ENCODE results near the gene SDF2L1.
"Not testable (repeated sequence)": the region's sequence is repeated elsewhere in the genome, so short reads cannot be mapped to it uniquely, and the experiment has no call there.

The SDF2L1 gene

GRCh38 chr22:21641789-21642583 lies at the start of gene SDF2L1:
Gene SDF2L1 (plus strand): TSS chr22:21642302. CDS start chr22:21642337, 35 bp downstream.
- DNase-seq, result peak; percentile 98 to 99

DNA sequence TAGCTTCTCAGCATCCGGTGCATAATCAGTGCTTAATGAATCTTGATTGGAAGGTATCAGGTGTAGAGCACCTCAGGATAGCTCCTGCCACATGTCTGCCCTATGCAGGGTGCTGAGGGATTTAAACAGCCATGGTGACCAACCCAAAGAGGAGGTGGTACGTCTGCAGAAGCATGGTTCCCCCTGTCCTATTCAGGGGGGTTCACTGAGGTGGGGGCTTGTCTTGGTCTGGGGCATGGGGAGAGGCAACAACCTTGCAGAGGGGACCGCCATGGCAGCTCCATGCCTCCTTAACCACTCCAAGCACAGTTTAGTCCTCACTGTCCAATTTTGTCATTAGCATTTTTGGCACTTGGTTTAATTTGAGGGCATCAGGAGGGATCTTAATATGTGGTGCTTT lies 49.7 kb upstream of the SDF2L1 start:
- DNase-seq, result no peak

DNA sequence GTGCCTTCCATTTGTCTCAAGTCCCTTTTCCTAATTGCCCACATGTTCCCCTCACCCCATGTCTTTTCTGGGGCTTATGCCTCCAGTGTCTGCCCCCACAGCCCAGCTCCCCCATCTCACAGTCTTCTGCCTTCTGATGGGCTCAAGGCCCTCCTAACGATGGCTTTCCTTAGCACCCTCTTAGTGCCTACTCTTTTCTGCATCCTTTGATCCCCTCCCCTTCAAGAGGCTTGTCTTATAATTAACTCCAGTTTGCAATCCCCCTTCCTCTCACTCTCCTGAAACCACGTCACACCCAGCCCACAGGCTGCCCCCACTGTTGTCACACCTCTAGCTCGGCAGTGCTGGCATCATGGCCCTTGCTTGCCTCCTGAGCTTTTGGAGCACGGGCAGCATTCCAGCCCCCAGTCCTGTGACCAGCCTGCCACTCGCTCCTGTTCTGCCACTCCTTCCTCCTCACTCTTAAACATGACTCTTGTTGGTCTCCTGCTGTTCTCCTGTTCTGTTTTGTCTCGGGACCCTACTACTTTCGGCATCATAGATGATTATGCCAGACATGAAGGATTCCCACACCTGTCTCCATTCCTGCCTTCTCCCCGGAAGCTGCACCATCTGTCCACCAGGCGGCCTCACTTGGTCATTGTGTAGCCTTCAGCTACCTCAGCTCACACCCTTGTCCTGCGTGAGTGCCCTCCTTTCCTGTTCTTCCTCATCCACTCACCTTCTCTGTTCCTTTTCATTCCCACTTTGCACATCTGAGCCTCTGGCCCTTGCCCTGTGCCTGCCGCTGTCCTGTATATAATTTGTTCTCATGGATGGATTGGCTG lies 48.5 kb upstream of the SDF2L1 start:
- DNase-seq, result no peak

- no peak for DNase-seq
Measured at GRCh38 chr22:21594865-21595452, 47.1 kb upstream of the SDF2L1 start.

GRCh38 chr22:21596356-21597135 lies 45.6 kb upstream of the SDF2L1 start:
- not testable (repeated sequence) for DNase-seq

DNA sequence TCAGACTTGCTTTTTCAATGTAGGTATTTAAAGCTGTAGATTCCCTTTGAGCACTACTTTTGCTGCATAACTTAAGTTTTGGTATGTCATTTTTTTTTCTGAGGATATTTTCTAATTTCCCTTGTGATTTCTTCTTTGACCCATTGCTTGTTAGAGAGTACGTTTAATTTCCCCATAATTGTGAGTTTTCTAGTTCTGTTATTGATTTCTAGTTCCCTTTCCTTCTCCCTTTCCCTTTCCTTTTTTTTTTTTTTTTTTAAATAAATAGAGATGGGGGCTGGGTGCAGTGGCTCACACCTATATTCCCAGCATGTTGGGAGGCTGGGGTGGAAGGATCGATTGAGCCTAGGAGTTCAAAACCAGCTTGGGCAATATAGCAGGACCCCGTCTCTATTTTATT lies 43.8 kb upstream of the SDF2L1 start:
- no peak for DNase-seq

GRCh38 chr22:21599053-21599893 lies 42.8 kb upstream of the SDF2L1 start:
- no peak for DNase-seq

GRCh38 chr22:21602579-21602978 lies 39.5 kb upstream of the SDF2L1 start:
- DNase-seq, result no peak

- DNase-seq, result no peak
Measured at GRCh38 chr22:21603973-21604372, 38.1 kb upstream of the SDF2L1 start.

GRCh38 chr22:21605887-21606564 lies 36.1 kb upstream of the SDF2L1 start:
- DNase-seq, result no peak

- DNase-seq, result no peak
Measured at GRCh38 chr22:21606775-21607174, 35.3 kb upstream of the SDF2L1 start.

DNA sequence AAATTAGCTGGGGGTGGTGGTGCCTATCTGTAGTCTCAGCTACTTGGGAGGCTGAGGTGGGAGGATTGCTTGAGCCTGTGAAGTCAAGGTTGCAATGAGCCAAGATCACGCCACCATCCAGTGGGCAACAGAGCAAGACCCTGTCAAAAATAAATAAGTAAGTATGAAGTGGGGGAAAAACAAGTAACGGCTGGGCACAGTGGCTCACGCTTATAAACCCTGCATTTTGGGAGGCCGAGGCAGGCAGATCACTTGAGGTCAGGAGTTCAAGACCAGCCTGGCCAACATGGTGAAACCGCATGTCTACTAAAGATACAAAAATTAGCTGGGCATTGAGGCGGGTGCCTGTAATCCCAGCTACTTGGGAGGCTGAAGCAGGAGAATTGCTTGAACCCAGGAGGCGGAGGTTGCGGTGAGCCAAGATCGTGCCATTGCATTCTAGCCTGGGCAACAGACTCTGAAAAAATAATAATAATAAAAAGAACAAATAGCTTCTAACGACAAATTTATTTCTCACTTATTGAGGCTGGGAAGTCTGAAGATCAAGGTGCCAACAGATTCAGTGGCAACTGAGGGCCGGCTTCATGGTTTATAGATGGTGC lies 32.4 kb upstream of the SDF2L1 start:
- DNase-seq, result not testable (repeated sequence)

DNA sequence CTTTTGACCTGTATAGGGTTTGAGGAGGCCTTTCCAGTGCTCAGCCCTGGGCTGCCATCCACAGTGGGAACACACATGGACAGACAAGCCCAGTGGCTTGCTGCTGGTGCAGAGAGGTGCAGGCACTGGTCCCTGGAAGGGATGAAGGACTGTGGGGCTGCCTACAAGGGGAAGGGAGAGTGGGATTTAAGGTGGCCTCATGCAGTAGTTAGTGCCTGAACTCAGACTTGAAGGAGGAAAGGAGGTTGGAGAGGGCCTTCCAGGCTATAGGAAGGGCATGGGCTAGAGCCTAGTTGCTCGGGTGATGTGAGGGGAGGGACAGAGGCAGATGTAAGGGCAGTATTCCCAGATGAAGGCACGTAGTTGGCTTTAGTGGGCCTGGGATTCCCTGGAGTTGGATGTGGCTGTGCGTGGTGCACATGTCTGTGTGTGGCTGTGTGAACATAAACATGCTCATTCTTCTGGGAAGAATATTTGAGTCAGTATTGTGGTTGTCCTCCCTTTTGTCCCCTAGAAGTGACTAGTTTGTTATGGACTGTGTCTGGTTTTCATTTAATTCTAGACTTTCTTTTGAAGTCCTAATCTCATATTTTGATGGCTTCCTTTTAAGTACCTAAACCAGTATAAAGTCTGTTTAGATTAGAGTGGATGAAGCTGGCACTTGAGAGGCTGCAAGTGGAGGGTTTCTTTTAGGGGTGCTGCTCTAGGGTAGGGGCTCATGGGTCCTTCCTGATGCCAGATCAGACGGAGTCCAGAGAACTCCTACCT lies 30.7 kb upstream of the SDF2L1 start:
- no peak for DNase-seq

GRCh38 chr22:21612858-21613257 lies 29.2 kb upstream of the SDF2L1 start:
- DNase-seq, result no peak

DNA sequence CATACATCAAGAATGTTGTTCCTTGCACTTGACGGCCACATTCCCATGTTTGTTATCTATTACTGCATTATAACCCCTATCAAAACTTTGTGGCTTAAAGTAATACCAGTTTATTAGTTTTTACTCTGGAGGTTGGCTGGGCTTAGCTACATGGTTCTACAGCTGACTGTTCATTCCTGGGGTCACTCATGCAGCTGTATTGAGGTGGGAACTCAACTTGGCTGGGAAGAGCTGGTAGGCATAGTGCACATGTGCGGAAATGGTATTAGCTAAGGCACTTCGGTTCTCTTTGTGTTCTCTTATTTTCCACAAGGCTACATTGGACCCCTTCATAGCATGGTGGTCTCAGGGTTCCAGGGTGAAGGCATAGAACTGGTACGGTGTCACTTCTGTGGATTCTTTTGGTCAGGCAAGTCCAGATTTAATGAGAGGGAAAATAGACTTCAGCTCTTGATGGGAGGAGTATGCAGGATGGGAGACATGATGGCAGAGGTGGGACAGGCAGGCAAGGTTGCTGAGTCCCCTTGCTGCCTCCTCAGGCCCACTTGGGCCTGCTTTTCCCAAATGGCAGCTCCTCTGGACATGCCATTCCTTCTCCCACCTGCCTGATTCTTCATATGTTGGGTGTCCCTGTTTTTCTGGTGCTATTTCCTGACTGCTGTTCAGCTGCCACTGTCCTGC lies 28.4 kb upstream of the SDF2L1 start:
- DNase-seq, result no peak

- DNase-seq, result no peak
Measured at GRCh38 chr22:21615731-21616130, 26.4 kb upstream of the SDF2L1 start.

DNA sequence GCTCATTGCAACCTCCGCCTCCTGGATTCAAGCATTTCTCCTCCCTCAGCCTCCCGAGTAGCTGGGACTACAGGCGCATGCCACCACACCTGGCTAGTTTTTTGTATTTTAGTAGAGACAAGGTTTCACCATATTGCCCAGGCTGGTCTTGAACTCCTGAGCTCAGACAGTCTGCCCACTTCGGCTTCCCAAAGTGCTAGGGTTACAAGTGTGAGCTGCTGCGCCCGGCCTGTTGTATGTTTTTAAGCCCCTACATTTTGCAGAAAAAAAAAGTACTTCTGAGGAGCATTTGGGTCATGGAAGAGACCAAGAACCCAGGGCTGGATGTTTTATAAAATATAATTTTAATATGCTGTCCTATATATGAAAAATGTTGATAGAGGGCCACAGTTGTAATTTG lies 24.8 kb upstream of the SDF2L1 start:
- not testable (repeated sequence) for DNase-seq

GRCh38 chr22:21621025-21621424 lies 21.1 kb upstream of the SDF2L1 start:
- DNase-seq, result no peak

Measured in CD4-positive, alpha-beta T cell treated with Interferon alpha-2 for 1 hour (primary cell).